ENCODE results near the gene OCA2.

- TF ChIP-seq CTCF (IDR thresholded peaks at IDR 0.05), result no peak
- TF ChIP-seq POLR2A (IDR thresholded peaks at IDR 0.05), result no peak
- TF ChIP-seq POLR2AphosphoS5 (IDR thresholded peaks at IDR 0.05), result no peak
- TF ChIP-seq EP300 (IDR thresholded peaks at IDR 0.05), result no peak
These were observed 18.7 kb downstream of the OCA2 start for GRCh38 chr15:28080386-28080785.
